Activated T-cell treated with anti-CD3 and anti-CD28 coated beads, Interleukin-2, amount 50 U/mL, for 1 hour (primary cell): ENCODE results near the gene PXT1.
A peak's percentile ranks its signal among the peaks of the same experiment; 100 is the strongest.

ENCODE experiments used
- DNase-seq: peaks from one replicate; pipeline ENCODE4 v3.0.0-alpha.2; 2020

The PXT1 gene

GRCh38 chr6:36387440-36388303 lies 55.0 kb downstream of the PXT1 start, which contains the start of gene ETV7:
Gene ETV7 (minus strand): TSS chr6:36387669. CDS start chr6:36387541, 128 bp downstream.
- DNase-seq, result peak; percentile 40

- peak; percentile 34 for DNase-seq
These were observed 55.9 kb downstream of the PXT1 start for GRCh38 chr6:36386495-36387439.

- no peak for DNase-seq
These were observed 58.6 kb downstream of the PXT1 start for GRCh38 chr6:36384095-36384494.

GRCh38 chr6:36383606-36384005 lies 59.0 kb downstream of the PXT1 start:
- no peak for DNase-seq

GRCh38 chr6:36382976-36383375 lies 59.7 kb downstream of the PXT1 start:
- no peak for DNase-seq

- DNase-seq, result no peak
These were observed 60.9 kb downstream of the PXT1 start for GRCh38 chr6:36381502-36382389.

- DNase-seq, result no peak
These were observed 62.5 kb downstream of the PXT1 start for GRCh38 chr6:36380166-36380565.

- no peak for DNase-seq
These were observed 63.7 kb downstream of the PXT1 start for GRCh38 chr6:36378936-36379335.

- DNase-seq, result no peak
These were observed 64.3 kb downstream of the PXT1 start for GRCh38 chr6:36378243-36378920.

- no peak for DNase-seq
These were observed 65.1 kb downstream of the PXT1 start for GRCh38 chr6:36377594-36377993.

- no peak for DNase-seq
These were observed 65.9 kb downstream of the PXT1 start for GRCh38 chr6:36376742-36377141.

- DNase-seq, result no peak
These were observed 66.5 kb downstream of the PXT1 start for GRCh38 chr6:36376183-36376582.

GRCh38 chr6:36375644-36376155 lies 67.0 kb downstream of the PXT1 start:
- DNase-seq, result no peak

GRCh38 chr6:36374972-36375371 lies 67.7 kb downstream of the PXT1 start:
- DNase-seq, result no peak

- no peak for DNase-seq
These were observed 68.5 kb downstream of the PXT1 start for GRCh38 chr6:36374194-36374593.

- DNase-seq, result no peak
These were observed 69.2 kb downstream of the PXT1 start for GRCh38 chr6:36373368-36374019.

GRCh38 chr6:36372088-36372487 lies 70.6 kb downstream of the PXT1 start:
- DNase-seq, result no peak

GRCh38 chr6:36371211-36371610 lies 71.4 kb downstream of the PXT1 start:
- DNase-seq, result no peak

- no peak for DNase-seq
These were observed 72.0 kb downstream of the PXT1 start for GRCh38 chr6:36370638-36371037.

GRCh38 chr6:36368921-36369865 lies 73.5 kb downstream of the PXT1 start:
- no peak for DNase-seq
